GM19239 (cell line): ENCODE data around the gene FAN1.
"Not testable (repeated sequence)": the region's sequence is repeated elsewhere in the genome, so short reads cannot be mapped to it uniquely, and the experiment has no call there.

ENCODE experiments used
- DNase-seq: peaks from one replicate; pipeline ENCODE4 v3.0.0; 2011; ENCODE audit warnings: low spot score; ENCODE audit not compliant: insufficient read length
- FAIRE-seq: peaks from 2 replicates; lab custom pipeline; 2011; peaks lifted over from hg19 to GRCh38; lab: Jason Lieb, UNC

The FAN1 gene

GRCh38 chr15:30903497-30904187 lies at the start of gene FAN1:
Gene FAN1 (plus strand): TSS chr15:30903915. CDS start chr15:30904664, 749 bp downstream.
- FAIRE-seq (peak; percentile 75), DNase-seq (peak; percentile 86)

DNA sequence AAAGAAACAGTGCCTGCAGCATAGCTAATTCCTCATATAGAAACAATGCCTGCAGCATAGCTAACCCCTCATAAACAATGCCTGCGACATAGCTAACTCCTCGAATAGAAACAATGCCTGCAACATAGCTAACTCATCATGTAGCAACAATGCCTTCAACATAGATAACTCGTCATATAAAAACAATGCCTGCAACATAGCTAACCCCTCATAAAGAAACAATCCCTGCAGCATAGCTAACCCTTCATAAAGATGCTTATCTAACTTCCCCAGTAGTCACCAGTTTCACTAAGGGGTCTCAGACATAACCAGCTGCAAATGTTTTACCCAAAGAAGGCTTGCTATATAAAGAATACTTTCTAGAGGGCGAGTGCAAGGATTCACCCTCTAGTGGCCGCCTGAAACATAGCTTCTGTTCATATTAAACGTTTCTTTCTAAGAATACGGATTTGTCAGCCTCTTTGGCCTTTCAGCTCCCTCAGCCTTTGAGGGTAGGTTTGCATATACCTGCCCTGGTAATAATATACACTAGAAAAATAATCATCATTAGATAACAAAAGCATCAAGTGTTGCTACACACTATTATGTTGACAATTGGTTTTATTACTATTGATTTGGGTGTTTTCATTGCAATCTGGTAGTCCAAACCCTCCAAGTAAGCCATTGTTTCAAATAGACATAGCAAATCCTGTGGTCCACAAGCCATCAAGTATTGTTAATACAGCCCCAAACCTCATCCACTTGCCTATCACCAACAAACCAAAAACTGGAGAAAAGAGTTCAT lies 44.4 kb upstream of the FAN1 start:
- FAIRE-seq (peak; percentile 76), DNase-seq (peak; percentile 10)

DNA sequence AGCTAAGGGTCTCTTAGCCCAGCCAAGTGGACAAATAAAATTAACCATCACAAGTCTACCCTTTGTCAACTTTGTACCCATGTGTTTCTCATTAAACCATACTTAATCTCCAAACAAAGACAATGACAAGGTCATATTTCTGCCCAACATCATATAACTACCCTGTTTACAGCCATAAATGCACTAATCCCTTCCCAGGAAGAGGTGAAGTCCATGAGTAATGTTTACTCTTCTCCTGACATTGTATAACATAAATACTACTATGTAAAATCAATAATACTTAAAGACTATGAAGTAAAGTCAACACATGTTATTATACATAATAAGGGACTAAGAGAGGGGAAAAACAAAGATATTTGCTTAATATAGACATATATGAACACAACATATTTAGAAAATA lies 38.5 kb upstream of the FAN1 start:
- FAIRE-seq = no peak
- DNase-seq = no peak

DNA sequence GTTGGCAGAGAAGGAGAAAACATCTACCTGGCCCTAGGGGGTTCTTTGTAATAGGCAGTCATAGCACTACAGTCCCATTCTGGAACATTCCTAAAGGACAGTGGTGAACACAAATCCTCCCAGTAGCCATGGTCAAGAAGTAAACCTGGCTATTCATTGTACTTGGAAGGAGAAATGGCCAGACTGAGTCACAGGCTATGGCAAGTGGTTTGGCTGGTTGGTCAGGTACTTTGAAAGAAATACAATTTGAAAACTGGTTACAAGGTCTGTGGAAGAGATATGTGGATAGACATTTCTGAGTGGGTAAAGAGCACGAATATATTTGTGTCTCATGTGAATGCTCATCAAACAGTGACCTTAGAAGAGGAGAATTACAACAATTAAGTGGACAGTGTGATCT lies 33.0 kb upstream of the FAN1 start:
- DNase-seq (no peak), FAIRE-seq (no peak)

DNA sequence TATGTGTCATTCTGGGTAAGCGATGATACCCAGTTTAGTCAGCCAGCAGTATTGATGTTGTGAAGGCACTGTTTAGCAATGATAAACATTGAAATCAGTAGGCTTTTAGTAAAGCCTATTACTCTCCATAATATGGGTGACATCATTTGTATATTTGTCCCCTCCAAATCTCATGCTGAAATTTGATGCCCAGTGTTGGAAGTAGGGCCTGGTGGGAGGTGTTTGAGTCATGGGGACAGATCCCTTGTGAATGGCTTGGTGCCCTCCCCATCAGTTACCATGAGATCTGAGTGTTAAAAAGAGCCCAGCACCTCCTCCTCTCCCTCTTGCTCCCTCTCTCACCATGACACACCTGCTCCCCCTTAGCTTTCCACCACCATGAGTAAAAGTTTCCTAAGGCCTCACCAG lies 31.4 kb upstream of the FAN1 start:
- FAIRE-seq (no peak), DNase-seq (no peak)

DNA sequence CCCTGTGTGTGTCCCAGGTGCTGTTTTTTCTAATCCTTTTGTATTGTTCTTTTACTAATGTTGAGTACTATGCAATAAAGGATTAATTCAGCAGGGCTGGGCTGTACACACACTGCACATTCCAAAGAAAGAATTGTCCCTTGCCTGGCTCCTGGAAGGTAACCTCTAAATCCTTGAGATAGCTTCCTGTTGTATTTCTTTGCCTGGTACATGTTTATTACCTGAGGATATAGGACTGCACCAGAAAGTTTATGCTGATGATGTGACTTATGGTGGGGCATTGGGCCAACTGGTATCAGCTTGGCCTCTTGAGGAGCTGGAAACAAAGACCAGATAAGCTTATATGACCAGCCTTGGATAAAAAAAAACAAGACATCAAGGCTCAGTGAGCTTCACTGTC lies 26.6 kb upstream of the FAN1 start:
- DNase-seq = no peak
- FAIRE-seq = no peak

DNA sequence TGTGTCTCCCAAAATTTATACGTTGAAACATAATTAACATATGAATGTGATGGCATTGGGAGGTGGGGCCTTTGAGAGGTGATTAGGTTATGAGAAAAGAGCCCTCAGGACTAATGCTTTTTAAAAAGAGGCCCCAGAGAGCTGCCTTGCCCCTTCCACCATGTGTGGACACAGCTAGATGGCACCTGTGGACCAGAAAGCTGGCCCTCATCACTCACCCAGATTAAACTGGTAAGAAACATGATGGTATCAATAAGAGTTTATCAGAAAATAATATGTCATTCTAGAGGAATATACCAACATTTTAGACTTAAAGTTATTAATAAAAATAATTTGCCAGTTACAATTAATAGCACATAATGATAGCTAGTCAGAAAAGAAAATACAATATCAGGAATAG lies 25.2 kb upstream of the FAN1 start:
- DNase-seq (no peak), FAIRE-seq (no peak)

GRCh38 chr15:30882849-30883433 lies 20.8 kb upstream of the FAN1 start:
- FAIRE-seq (no peak), DNase-seq (no peak)

- FAIRE-seq, DNase-seq: not testable (repeated sequence)
Observed at GRCh38 chr15:30883666-30884065, 20.0 kb upstream of the FAN1 start.

DNA sequence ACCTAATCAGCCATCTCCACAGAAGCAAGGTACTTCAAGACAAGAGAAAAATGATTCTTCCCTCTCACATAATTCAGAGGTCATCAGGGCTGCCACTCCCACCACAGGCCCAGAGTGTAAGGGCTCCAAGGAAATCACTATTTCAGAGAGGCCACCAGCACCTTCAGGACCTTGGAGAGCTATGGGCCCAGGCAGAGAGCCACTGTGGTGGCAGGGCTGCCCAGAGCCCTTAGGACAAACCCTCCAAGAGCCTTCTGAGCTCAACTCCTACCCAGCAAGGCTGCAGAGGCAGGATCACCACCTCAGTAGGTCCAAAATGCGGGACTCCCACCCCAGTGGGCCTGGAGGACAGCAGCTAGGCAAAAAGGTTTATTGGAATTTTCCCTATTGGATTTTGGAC lies 17.9 kb upstream of the FAN1 start:
- FAIRE-seq = no peak
- no peak for DNase-seq

GRCh38 chr15:30889196-30889595 lies 14.5 kb upstream of the FAN1 start:
- FAIRE-seq = no peak
- DNase-seq = no peak

DNA sequence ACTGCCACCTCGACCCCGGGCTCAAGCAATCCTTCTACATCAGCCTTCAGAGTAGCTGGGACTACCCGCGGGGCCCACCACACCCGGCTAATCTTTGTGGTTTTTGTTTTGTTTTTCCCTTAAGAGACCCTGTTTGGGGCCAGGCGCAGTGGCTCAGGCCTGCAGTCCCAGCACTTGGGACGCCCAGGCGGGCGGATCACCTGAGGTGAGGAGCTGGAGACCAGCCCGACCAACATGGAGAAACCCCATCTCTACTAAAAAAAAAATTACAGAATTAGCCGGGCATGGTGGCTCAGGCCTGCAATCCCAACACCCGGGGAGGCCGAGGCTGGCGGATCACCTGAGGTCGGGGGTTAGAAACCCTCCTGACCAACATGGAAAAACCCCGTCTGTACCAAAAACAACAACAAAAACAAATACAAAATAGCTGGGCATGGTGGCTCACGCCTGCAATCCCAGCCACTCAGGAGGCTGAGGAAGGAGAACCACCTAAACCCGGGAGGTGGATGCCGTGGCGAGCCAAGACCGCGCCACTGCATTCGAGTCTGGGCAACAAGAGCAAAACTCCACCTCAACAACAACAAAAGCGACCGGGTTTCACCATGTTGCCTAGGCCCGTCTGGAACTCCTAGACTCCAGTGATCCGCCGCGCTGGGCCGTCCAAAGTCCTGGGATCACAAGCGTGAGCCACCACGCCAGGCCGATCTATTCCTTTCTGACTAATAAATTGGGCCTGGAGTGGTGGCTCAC lies 8.1 kb upstream of the FAN1 start:
- no peak for DNase-seq
- FAIRE-seq = no peak

DNA sequence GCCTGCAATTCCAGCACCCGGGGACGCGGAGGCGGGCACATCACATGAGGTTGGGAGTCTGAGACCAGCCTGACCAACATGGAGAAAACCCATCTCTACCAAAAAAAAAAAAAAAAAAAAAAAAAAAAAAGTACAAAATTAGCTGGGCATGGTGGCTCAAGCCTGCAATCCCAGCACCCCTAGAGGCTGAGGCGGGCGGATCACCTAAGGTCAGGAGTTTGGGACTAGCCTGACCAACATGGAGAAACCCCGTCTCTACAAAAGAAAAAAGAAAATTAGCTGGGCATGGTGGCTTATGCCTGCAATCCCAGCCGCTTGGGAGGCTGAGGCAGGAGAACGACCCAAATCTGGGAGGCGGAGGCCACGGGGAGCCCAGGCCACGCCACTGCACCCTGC lies 7.5 kb upstream of the FAN1 start:
- FAIRE-seq (no peak), DNase-seq (no peak)

GRCh38 chr15:30901889-30902288 lies 1.8 kb upstream of the FAN1 start:
- FAIRE-seq (no peak), DNase-seq (no peak)

DNA sequence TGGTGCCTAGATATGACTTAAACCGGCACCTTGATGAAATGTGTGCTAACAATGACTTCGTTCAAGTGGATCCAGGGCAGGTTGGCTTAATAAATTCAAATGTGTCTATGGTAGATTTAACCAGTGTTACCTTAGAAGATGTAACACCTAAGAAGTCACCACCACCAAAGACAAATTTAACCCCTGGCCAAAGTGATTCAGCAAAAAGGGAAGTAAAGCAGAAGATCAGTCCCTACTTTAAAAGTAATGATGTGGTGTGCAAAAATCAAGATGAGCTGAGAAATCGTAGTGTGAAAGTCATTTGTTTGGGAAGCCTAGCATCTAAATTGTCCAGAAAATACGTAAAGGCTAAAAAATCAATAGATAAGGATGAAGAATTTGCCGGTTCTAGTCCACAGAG lies 1.1 kb downstream of the FAN1 start:
- DNase-seq (no peak), FAIRE-seq (no peak)

DNA sequence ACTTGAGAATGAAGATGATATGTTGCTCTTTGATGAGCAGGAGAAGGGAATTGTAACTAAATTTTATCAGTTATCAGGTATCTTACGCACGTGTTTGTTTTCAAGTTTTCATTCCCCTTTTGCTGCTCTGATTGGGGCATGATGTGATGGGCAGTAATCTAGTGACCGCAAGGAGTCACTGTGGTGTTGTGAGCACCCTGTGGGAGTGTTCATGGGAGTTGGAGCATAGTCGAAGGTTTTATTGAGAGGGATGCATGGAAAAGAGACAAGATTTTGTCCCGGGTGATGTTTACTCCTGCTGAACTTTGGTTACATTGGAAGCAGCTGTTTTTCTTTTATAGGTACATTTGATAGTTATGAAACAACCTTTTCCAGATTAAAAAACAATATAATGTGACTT lies 2.1 kb downstream of the FAN1 start:
- no peak for DNase-seq
- no peak for FAIRE-seq

DNA sequence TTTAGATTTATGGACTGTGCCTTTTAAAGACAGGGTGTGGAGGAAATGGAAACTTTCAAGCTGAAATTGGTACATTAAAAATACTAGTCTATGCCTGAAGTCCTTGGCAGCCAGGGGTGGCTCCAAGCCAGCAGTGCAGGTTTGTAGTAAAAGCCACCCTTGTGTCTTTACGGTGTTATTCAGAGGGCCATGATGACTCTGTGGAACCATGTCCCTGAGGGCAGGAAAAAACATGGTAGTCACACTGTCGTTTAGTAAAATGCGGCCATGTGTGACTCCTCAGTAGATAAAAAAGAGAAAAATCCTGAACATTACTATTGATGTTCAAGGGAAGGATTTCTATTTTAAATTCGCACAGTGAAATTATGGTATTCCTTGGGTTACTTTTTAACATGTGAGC lies 2.7 kb downstream of the FAN1 start:
- no peak for FAIRE-seq
- DNase-seq = no peak

- no peak for FAIRE-seq
- DNase-seq = no peak
Observed at GRCh38 chr15:30913761-30914160, 10.0 kb downstream of the FAN1 start.

DNA sequence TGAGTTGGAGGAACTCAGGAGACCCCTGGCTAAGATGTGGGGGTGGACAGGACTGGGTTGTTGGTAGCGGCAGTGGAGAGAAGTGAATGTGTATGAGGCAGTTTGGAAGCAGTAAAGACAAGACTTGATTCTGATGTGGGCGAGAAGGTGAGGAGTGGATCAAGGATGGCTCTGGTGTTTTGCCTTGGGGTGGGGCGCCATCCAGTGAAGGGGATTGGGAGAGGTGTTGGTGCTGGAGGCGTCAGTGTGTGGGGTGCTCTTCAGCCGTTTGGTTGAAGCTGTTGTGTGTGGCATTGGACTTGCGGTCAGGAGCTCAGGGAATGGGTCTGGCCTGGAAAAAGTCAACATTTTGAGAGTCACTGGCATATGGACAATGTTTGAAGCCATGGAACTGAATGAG lies 13.3 kb downstream of the FAN1 start:
- no peak for DNase-seq
- no peak for FAIRE-seq

- FAIRE-seq (no peak), DNase-seq (no peak)
Observed at GRCh38 chr15:30917675-30918074, 14.0 kb downstream of the FAN1 start.

GRCh38 chr15:30918366-30918765 lies 14.7 kb downstream of the FAN1 start:
- DNase-seq (no peak), FAIRE-seq (no peak)
